Esophagus squamous epithelium (tissue), 4 donors: Measurements from ENCODE around the gene ALDH16A1.

Experiments
- POLR2A ChIP-seq, 4 donors: fragments of 450-650 bp; IDR thresholded peaks; one replicate each; pipeline ENCODE4 v1.6.1; 2017; ENCODE audit warnings: antibody characterized with exemption in 4 of 4, mild to moderate bottlenecking in 4 of 4, moderate library complexity in 3 of 4
- TF ChIP-seq, protein P1 (sequence below), 6 experiments: fragments of 450-650 bp in 4 of 6; fragments of 200-600 bp in 2 of 6; sonication (generic) in 2 of 6; IDR thresholded peaks; one replicate each; pipeline ENCODE4 v1.5.1; 2016 to 2019; ENCODE audit warnings: antibody characterized with exemption in 6 of 6, mild to moderate bottlenecking in 4 of 6, moderate library complexity in 4 of 6

DNA sequence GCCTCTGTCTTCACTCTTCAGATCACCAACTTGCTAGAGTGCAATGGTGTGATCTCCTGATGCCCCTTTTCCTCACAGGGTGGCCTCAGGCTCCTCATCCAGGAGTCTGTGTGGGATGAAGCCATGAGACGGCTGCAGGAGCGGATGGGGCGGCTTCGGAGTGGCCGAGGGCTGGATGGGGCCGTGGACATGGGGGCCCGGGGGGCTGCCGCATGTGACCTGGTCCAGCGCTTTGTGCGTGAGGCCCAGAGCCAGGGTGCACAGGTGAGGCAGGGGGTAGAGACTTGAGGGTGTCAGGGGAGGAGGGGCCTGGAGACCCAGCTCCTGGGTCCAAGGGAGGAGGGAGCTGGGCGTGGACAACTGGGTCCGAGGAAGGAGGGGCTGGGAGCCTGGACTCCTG lies 9.5 kb downstream of the ALDH16A1 start:
- TF ChIP-seq, protein P1, sequence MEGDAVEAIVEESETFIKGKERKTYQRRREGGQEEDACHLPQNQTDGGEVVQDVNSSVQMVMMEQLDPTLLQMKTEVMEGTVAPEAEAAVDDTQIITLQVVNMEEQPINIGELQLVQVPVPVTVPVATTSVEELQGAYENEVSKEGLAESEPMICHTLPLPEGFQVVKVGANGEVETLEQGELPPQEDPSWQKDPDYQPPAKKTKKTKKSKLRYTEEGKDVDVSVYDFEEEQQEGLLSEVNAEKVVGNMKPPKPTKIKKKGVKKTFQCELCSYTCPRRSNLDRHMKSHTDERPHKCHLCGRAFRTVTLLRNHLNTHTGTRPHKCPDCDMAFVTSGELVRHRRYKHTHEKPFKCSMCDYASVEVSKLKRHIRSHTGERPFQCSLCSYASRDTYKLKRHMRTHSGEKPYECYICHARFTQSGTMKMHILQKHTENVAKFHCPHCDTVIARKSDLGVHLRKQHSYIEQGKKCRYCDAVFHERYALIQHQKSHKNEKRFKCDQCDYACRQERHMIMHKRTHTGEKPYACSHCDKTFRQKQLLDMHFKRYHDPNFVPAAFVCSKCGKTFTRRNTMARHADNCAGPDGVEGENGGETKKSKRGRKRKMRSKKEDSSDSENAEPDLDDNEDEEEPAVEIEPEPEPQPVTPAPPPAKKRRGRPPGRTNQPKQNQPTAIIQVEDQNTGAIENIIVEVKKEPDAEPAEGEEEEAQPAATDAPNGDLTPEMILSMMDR (IDR thresholded peaks at IDR 0.05): no peak
- TF ChIP-seq POLR2A (IDR thresholded peaks at IDR 0.05): no peak
